Activated T-cell treated with anti-CD3 and anti-CD28 coated beads for 4 hours (primary cell): ENCODE data around the gene PUM1.
"Not testable (repeated sequence)": the region's sequence is repeated elsewhere in the genome, so short reads cannot be mapped to it uniquely, and the experiment has no call there.

Source experiments
- DNase-seq: peaks from one replicate; pipeline ENCODE4 v3.0.0-alpha.2; 2020

The PUM1 gene

DNA sequence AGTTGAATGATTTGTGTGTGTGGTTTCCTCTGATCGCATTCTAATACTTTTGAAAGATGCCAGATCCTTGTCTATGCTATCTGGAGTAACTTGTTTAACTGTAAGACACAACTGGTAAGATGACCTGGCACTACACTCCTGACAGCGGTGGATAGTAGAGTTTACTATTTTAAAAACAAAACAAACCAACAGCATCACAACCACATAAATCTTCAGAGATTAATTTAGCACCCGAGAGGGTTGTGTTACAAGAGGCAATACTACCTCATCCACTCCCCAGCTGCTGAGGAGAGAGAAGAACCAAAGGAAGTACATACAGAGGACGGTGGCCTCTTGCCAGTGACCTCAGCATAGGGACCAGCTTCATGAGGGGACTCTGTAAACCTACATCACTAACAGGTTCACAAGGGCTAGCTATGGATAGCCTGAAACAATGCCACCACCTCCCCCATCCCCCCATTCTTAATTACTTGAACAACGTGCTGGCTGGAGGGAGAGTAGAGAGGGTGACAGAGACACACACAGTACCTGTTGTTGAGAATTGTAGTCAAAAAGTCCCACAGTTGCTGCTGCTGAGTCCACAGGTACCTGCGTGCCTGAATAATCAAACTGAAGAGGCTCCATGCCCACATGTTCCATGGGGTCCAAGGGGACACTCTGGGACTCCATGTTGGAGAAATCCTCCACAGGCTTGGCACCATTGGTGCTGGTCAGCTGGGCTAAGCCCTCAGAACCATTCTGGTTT is 73.5 kb downstream of the PUM1 start:
- DNase-seq, result no peak

DNA sequence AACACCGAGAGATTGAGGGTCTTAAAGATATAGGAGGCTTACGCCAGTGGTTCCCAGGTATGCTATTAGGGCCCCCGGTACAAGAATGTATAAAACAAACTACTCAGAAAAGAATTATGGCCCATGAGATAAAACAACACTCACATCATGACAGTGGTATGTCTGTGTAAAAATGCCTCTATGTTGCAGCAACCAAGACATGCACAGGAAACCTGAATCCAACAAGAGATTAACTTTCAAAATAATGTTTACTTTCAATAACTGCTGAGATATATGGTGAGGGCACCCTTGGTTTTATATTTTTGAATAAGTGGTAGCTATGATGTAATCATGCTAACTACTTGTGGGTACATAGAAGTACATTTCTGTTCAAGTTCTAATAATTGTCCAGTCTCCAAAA is 74.9 kb downstream of the PUM1 start:
- no peak for DNase-seq

DNA sequence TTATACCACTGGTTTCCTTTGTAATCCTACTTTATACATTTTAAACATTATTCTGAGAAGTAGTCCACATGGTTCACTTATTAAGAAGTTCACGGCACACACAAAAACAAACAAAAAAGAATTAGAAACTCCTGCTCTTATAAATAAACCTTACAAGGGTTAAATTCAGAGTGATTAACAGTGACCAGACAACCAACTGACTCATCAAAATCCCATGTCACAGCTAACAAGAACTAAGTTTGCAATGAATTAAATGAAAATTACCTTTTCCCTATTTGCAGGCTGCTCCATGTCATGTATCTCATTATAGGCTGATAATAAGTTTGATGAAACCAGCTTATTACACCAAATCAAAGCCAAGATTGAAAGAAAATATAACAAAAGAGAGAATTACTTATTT is 77.5 kb downstream of the PUM1 start:
- no peak for DNase-seq

DNA sequence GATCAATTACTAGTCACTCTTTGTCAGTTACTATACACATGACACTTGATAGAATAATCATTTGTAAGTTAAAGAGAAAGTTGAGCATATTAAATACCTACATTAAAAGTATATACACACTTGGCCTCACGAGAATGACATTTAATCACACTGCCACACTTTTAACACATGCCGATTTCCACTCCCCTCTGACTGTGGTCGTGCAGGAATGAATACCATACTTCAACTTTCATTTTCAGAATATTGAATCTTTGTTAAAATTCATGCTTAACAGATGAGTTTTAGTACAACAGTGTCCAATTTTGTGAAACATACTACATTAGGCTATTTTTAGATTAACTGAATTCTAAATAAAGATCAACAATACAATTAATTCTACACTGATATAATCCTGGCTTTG is 78.8 kb downstream of the PUM1 start:
- no peak for DNase-seq

DNA sequence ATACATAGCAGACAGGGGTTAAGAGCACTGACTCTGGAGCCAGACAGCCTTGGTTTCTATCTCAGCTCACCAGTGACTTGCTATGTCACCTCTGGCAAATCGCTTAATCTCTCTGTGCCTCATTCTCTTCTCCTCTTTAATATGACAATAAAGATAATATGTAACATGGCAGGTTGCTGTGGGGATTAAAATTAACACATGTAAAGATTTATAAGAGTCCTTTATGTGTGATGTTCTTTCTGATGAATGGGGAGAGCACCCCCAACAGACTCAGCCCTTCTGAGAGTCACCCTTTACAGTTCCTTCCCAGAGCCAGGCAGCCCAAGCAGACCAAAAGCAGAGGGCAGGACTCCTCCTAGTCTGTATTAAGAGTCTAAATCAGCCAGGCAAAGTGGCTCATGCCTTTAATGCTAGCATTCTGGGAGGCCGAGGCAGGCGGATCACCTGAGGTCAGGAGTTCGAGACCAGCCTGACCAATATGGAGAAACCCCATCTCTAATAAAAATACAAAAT is 80.5 kb downstream of the PUM1 start:
- no peak for DNase-seq

DNA sequence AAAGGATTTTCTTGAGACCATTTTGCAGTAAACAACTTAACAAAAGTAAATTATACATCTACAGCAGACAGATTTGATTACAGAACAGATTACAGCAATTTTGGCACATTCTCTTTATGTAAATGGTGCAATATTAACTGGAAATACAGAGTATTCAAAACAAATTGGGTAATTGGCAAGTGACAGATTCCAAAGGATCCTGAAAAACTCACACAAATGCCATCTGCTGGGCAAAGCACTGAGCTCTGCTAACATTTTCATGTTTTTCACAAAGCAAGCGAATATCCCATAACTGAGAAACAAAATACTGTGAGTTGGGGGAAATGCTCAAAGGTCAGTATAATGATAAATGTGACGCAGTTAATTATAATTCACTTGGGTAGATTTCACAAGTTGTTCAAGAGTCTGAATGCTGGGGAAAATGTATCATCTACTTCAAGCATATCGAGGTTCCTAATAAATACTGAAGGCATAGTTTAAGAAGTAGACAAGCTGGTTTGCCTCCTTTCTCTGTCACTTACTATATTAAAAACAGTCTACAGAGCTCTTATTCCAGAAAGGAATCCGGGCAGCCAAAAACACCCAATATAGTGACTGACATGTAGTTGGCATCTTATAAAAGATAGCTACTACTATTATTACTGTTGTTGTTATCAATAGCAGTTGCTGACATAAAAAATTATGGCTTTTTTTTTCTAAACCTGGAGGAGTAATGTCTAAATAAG is 81.2 kb downstream of the PUM1 start:
- no peak for DNase-seq

DNA sequence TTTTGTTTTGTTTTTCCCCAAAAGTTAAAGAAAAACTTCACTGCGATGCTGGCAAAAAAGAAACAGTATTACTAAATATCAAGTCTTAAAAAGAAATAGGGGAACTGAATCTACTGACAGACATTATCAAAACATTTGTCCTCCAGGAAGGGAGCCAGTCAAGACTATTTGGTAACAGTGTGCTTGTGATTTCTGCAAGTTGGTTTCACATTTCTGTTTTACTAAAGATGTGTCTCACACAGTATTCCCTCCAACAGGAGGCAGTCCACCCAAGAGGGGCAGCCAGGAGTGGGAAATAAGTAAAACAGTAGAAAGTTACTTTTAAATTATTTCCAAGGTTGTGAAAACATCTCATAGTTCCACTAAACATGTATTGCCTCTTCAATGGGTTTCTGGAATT is 82.6 kb downstream of the PUM1 start:
- no peak for DNase-seq

DNA sequence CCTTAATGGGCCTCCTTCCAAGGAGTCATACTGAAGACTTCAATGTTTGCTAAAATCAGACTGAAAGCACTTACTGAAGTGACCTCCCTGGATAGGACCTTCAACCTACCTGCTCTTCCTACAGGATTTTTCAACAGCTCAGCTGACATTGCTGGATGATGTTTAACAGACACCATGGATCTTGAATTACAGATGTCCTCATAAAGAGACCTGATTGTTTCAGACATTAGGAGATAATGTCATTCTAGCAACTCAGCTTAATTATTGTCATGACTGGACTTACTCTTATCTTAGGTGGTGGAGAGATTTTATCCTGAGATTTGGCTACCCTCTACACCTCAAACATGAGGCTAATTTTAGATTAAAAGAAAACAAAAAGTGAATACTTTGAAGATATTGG is 83.1 kb downstream of the PUM1 start:
- no peak for DNase-seq

DNA sequence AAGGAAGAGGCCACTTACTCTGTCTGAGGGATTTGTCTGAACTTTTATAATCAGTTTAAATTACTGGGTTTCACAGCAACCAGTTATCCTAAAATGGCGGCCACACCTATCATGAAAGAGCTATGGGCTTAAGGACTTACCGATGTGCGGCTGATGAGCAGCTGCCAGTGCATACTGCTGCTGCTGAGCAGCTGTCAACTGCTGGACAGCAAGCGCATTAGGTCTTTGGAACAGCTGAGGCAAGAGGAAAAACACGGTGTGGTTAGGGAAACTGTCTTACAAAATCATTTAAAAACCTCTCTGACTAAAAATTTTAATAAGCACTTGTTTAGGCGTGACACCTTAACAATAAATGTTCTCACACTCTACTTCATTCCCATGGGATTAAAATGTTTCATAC is 84.3 kb downstream of the PUM1 start:
- no peak for DNase-seq

DNA sequence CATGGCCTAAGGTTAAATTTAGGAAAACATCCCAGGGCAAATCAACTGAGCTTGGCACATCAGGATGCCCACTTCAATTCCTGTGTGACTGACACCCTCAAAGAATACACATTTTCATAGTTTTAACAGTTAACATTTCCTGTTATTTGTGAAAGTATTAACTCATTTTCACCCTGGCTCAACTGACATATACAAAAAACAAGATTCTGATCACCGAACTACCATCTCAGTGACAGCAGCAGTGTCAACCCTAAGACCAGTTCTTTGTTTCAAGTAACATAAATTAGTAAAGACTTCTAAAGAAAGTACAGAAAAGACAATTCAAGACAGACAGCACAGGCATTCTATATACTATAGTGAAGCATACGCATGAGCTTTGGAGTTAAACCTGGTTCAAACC is 88.0 kb downstream of the PUM1 start:
- no peak for DNase-seq

DNA sequence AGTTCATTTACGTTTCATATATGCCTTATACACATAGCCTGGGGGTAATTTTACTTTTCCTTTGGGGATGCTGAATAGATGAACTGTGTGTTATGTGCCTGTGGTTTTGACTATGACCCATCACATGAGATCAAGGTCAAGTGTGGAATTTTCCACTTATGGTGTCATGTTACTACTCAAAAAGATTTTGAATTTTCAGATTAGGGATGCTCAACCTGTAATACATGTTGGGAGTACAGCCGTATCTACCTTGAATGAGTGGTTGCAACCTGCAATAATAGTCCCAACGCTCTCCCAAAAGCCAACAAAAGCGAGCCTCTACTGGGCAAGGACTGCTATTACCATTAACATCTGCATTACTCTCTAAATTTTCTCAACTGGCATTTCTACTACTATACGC is 88.4 kb downstream of the PUM1 start:
- DNase-seq, result no peak

DNA sequence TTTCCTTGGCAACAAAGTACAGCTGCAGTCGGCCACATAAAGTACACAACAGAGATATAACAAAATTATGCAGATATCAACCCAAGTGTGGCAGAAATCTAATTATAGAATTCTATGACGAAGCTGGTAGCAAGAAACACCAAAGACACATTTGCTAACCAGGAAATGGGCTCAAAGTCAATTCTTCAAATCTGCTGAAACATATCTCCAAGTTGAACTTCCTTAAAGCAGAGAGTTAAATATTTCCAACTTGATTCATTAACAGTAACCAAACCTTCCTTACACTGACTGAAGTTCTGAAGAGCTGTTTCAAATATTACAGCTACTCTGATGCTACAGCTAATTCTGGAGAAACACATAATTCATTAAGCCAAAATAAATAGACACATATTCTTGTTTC is 89.4 kb downstream of the PUM1 start:
- DNase-seq, result no peak

DNA sequence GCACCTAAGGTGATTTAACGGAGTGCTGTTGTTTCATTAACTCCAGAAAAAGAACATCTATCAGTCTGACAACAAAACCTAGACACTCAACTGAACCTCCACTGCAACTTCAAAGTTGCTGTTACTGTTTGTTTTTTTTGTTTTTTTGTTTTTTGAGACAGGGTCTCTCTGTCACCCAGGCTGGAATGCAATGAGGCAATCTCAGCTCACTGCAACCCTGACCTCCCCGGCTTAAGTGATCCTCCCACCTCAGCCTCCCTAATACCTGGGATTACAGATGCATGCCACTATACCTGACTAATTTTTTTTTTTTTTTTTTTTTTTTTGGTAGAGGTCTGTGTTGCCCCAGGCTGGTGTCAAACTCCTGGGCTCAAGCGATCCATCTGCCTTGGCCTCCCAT is 90.3 kb downstream of the PUM1 start:
- no peak for DNase-seq

DNA sequence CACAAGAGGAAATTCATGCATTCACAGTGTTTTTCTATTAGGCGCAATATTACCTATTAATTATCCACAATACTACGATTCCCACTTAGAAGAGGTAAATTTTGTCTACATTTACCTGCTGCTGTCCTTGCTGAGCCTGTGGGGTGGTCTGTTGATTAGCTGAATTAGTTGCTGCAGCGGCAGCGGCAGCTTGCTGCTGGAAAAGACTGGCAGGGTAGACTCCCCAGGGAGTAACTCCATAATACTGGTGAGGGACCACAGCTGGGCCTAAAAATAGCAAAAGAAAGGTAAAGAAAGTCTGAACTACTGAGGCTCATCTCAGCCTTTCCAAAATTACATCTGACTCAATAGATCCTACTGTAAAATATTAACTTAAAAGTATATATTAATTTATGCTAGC is 91.0 kb downstream of the PUM1 start:
- DNase-seq, result no peak

DNA sequence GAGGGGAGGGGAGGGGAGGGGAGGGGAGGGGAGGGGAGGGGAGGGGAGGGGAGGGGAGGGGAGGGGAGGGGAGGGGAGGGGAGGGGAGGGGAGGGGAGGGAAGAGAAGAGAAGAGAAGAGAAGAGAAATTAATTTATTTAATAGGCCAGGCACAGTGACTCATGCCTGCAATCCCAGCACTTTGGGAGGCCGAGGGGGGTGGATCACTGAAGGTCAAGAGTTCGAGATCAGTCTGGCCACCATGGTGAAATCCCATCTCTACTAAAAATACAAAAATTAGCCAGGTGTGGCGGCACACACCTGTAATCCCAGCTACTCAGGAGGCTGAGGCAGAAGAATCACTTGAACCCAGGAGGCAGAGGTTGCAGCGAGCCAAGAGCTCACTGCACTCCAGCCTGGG is 93.2 kb downstream of the PUM1 start:
- not testable (repeated sequence) for DNase-seq

DNA sequence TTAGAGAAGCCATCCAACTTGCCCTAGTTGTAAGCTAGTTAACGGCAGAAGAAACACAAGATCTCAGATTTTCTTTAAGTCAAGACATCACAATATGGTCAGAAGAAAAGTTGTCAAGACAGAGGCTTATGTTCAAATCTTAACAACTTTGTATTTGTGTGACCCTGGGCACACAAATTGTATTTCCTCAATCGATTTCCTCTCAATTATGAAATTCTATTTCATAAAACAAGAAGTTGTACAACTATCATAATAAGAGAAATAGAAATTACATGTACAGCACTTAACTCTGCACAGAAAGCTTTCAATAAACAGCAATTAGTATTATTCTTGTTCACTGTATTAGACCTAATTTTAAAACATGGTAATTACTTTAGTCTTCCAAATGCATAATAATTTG is 94.0 kb downstream of the PUM1 start:
- DNase-seq, result no peak

DNA sequence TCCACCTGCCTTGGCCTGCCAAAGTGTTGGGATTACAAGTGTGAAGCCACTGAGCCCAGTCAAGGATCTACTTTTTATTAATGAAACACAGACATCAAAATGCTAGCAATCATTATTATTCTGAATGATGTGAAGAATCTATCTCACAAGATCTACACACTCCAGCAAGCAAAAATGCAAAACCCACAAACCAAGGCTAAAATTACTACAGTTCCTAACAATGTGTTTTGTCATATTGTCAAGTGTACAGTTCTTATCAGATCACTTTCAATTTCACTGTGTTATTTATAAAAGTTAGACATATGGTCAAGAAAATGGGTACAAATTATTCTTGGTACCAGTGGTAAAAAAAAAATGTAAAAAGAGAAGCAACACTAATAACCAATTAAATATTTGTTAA is 95.6 kb downstream of the PUM1 start:
- DNase-seq, result no peak

DNA sequence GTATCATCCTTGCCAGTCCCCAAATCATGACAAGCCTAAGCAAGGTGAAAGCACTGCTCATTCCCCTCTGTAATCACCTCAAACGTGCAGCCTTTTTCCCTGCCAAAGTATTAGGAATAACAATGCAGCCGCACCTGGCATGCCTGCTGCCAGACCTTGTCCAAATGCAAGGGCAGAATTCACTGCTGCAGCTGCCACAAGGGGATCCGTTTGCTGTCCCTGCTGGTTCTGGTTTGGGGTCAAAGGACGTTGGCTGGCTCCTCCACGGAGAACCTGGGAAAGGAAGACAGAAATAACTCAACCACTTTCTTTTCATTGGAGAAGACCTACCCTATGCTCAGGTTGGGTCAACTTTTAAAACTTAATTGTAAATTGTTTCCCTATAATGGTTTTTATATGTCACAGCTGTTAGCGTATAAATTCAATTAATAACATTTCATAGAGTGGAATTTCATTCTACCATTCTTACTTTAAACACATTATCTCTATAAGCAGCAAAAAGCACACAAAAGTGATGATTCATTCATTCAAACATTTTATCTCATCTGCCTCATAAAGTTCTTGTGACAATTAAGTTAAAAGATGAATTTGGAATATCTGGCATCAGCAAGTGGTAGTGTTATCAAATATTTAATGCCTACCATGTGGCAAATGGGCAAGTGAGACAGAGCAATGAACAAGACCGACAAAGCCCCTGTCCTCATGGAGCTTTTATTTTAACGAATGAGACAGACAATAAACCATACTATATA is 97.1 kb downstream of the PUM1 start:
- DNase-seq, result no peak

DNA sequence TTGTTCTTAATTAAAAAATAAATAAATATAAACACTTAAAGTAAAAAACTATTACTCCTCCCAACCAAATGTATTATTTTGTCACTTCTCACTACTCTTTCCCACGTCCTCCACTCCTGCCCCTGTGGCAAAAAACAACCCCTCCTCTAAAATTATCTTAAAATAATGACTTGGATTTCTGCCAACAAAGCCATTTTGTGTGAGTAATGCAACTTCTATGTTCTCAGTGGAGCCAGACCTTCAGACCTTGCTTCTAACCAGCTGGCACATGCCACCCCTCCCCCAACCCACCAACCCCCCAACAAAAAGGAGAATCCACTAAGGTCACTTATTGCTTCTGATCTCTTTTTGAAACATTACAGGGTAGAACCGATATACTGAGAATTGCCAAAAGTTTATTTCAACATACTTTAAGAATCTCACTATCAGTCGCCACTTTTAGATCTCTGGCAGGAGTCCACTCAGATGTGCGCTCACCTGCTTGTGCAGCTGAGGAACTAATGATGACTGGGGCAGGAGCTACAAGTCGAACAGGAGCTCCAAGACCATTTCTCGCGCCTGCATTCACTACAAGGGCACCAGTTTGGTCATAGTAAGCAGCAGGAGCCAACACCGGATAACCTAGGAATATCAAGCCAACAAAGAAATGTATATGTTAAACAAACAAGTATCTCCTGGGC is 98.7 kb downstream of the PUM1 start:
- DNase-seq, result no peak

DNA sequence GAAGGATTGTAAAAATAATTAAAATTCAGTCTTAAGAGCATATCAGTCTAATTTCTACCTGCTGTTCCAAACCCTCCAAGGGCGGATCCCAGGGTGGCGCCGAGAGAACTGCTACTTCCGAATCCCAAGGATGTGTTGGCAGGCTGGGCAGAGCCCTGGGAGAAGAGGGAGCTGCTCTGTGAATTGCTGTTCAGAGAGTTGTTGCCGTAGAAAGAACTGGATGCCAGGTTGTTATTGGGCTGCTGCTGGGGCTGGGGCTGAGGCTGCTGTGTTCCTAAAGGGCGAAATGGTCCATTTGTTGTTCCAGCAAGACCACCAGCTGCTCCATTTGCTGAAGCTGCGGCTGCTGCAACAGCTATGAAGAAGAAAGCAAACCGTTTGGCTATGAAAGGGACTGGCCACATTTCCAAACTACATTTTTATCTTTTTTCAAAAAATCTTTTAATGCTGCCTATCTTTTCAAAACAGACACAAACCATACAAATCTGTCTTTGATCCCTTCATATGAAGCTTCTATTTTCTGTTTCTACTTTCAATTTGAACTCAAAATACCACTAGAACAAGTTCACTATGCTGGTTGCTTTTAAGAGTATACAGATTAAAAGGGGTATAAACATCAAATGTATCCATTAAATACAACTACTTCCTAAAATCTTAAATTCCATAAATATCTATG is 99.5 kb downstream of the PUM1 start:
- no peak for DNase-seq

DNA sequence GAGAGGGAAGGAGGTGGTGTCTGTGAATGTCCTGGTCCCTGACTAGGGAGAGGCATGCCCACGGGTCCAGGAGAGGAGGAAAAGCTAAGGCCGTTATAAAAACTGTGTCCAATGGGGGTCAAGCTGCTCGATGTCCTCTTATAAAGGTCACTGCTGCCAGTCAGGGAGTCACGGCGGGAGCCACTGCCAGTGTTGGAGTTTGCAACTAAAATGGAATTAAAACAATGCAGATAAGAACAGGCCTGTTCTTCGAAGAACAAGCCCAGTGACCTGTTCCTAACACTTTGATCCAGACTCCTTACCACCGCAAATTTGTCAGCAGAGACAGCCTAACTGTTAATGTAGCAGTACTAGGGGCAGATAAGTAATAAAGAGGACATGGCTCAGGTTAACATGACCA is 100.8 kb downstream of the PUM1 start:
- DNase-seq, result no peak

DNA sequence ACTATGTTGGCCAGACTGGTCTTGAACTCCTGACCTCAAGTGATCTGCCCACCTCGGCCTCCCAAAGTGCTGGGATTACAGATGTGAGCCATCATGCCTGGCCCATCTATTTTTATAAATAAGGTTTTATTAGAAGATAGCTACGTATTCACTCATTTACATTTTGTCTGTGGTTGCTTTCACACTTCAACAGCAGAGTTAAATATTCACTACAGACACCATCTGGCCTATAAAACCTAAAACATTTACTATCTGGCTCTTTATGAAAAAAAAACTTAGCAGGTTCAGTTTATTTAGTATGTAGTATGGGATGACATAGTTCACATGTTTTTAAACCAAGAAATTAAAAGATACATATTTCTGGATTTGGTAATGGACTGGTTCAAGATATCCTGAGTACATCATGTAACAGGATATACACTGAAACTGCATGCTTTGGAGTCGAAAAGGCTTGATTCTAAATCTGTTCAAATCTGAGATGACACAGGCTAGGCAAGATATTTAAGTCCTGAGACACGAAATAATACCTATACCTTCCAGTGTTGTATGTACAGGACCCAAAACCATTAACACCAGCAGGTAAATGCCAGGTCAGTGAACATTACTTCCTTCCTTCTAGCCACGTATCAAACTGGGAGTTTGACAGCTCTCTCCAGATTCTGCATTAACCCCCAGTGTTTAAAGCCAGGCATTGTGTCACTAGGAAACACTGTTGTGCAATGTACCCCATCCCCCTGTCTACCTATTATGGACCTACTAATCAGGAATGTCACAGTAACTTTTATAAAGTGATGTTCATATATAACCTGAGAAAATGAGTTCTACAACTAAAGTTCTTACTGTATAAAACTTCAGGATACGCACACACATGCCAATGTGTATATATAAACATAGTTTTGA is 102.7 kb downstream of the PUM1 start:
- DNase-seq, result no peak
